HG02970 (cell line): ENCODE results near the gene C17orf107.
"Not testable (repeated sequence)": the region's sequence is repeated elsewhere in the genome, so short reads cannot be mapped to it uniquely, and the experiment has no call there.

Source experiments
- ATAC-seq: cut with Tn5 transposase; IDR thresholded peaks from one replicate; pipeline ENCODE4 v1.9.1; 2021; ENCODE audit warnings: mild to moderate bottlenecking, moderate library complexity, moderate number of reproducible peaks; ENCODE audit not compliant: unreplicated experiment, low FRiP score

C17orf107 gene

DNA sequence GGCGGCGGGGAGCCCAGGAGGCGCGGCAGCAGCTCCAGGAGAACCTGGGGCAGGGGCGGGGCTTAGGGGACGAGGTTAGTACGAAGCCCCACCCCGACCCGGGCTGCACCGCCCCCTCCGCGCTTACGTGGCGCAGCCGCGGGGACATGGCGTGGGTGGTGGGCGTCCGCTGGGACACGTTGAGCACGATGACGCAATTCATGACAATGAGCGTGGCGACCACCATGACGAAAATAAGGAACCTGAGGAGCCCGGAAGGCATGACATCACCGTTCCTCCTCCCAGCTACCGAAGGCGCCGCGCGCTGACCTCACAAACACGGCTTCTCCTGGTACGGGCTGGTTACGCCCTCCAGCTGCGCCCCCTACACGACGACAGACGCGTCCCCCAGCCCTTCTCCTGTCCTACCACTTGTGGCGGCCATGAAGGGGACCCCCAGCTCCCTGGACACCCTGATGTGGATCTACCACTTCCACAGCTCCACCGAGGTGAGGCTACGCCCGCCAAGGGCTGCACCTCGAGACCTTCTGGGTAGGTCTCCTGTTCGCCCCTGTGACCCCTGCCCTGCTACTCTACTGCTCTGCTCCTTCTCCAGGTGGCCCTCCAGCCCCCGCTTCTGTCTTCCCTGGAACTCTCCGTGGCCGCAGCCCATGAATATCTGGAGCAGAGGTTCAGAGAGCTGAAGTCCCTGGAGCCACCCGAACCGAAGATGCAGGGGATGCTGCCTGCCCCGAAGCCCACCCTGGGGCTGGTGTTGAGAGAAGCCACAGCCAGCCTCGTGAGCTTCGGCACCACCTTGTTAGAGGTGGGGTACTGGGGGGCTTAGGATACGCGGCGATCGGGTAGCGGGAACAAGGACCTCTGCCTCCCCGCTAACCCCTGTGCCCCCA, at the start of gene C17orf107:
Gene C17orf107 (plus strand): TSS at position 196 of the 890 bp plus-strand sequence. CDS start 227 bp downstream, at position 423.
- ATAC-seq, result no peak

DNA sequence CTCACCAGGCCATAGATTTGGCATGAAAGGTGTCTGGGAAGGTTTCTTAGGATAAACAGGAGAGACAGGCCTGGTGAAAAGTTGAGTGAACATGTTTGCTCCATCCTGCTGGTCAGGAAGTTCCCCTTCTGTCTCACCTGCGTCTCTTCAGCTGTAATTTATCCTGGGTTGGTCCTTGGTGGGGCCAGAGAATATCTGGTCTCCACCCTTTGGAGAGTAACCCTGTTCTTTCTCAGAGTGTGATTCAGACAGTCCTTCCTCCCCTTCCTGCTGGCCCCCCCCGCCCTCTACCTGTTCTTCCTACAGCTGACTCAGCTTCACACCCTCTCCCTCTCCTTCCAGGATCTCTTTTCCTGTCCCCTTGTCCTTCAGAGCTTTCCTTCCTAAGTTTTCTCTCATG, 49.1 kb upstream of the C17orf107 start:
- no peak for ATAC-seq

DNA sequence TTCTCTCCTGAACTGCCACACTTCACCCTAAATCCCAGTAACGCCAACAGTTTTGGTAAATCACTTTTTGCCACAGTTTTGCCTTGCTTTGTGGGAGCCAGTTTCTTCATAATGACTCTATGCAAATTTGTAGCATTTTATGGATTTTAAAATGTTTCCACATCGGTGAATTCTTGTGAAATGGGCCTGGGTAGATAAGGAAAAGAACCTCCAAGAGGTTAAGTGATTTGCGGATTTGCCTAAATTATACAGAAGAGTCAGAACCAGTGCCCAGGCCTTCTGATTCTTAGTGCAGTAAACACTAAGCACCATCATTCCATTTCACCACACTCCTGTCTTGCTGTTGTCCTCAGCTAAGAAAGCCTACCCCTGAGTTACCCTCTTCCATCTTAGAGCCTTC, 48.3 kb upstream of the C17orf107 start:
- ATAC-seq, result no peak

DNA sequence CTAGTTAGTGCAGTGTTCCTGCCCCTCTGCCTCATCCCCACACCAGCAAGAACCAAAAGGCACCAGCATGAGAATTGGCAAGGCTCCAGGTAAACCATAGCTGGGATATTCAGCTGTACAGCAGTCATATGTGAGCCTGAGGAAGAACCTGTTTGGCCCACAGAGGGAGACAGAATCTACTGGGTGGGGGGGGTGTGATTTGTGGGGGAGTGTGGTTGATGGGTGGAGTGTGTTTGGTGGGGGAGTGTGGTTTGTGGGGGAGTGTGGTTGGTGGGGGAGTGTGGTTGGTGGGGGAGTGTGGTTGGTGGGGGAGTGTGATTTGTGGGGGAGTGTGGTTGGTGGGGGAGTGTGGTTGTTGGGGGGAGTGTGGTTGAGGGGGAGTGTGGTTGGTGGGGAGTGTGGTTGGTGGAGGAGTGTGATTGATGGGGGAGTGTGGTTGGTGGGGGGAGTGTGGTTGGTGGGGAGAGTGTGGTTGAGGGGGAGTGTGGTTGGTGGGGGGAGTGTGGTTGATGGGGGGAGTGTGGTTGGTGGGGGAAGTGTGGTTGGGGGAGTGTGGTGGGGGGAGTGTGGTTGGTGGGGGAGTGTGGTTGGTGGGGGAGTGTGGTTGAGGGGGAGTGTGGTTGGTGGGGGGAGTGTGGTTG, 46.6 kb upstream of the C17orf107 start:
- ATAC-seq, result no peak

DNA sequence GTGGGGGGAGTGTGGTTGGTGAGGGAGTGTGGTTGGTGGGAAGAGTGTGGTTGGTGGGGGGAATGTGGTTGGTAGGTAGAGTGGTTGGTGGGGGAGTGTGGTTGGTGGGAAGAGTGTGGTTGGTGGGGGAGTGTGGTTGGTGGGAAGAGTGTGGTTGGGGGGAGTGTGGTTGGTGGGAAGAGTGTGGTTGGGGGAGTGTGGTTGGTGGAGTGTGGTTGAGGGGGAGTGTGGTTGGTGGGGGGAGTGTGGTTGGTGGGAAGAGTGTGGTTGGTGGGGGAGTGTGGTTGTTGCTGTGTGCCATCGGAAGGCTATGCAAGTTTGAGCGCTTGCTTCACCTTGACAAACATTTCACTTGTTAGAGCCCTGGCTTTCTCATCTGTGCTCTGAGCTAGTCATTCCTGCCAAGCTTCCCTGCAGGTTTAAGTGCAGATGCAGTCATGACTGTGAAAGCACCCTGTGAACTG, 46.1 kb upstream of the C17orf107 start:
- ATAC-seq, result no peak

DNA sequence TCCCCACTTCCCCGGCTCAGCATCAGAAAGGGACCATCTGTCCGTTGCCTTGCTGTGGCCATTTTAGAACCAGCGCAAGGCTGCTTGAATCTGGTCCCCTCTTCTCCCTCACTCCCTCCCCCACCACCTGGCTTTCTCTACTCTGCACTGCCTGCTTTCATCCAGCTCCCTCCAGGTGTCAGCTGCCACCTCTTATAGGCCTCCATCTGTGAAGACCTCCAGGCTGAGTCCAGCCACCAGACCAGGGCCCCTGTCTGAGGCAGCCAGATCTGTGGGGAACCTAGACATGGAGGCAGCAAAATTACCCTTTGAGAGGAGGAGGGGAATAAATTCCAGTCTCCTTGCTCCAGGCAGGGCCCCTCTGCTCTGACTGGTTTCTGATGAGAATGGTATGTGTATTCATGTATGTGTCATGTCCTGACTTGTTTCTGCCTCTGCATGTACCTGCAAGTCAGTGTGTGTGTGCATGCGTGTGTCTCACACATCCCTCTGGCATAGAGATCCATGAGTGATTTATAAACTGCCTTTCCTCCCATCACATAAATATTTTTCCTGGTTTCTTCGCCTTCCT, 45.1 kb upstream of the C17orf107 start:
- ATAC-seq, result no peak

DNA sequence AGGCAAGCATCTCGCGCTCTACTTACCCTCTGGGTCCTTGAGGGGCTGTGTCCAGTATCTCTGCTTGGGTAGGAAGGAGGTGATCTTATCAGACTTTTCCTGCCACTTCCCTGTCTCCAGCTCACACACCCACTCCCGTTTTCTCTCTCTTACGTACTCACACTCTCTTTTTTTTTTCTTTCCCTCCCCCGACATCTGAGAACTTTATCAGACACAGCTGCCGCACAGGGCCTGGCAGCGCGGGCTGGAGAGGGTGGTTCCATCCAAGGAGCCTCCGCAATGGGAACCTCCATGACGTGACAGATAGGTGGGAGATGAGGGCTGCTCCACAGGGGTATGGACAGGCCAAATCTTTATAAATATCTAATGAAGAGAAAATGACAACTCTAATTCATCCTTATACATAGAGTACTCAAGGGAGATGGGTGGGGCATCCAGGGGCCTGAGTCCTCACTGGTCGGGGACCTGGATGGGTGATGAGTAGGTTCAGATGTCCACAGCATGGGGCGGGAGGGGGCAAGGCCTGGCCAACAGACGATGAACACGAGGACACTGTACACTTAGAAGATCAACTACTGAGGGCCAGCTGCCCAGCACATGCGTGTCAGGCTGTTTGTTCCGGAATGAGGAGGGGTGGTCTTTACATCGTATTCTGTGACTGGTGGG, 42.9 kb upstream of the C17orf107 start:
- no peak for ATAC-seq

DNA sequence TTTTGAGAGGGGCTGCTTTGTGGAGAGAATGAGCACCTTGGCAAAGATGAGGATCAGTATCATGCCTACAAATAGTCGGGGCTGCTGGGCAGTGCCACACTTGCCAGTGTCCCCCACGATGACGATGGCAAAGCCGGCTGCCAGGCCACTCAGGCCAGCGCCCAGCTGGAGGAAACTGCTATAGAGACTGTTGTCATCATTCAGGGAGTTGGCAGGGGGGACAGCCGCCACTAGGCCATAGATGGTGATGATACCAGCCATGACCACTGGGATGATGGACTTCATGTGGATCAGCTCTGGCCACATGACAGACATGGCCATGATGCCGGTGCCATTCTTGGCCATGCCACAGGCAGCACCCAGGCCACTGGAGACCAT, 42.4 kb upstream of the C17orf107 start:
- ATAC-seq, result no peak

DNA sequence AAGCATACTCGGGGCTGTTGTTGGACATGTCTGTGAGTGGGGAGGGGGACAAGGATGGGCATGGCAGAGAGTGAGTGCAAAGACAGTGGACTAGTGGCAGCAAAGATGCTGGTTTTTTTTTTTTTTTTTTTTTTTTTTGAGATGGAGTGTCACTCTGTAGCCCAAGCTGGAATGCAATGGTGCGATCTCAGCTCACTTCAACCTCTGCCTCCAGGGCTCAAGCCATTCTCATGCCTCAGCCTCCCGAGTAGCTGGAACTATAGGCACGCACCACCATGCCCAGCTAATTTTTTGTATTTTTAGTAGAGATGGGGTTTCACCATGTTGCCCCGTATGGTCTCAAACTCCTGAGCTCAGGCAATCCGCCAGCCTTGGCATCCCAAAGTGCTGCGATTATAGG, 42.0 kb upstream of the C17orf107 start:
- not testable (repeated sequence) for ATAC-seq

DNA sequence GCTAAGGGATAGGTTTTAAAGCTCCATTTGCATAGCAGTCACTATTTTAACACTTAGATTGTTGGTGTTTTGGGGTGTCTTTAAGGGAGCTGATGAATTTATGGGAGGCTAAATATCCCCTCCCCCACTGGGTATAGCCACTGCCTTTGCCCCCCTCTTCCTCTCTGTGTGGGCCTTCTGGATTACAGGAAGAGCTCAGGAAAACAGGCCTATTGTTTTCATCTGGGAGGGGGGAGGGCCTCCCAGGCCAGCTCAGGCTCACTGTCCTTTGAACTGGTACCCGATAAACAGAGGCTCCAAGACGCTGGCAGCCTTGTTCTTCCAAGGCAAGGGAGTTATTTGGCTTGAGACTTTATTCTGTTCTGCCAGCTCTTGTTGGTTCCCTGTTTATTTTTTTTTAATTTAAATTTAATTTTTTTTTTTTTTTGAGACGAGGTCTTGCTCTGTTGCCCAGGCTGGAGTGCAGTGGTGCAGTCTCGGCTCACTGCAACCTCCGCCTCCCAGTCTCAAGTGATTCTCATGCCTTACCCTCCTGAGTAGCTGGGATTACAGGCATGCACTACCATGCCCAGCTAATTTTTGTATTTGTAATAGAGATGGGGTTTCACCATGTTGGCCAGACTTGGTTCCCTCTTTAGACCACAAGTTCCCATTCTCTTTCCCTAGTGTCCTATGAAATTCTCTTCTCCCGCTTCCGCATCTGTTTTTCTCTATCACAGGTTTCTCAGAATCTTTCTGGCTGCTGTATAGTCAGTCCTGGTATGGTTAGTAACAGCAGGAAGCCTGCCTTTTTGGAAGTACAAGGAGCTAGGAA, 41.1 kb upstream of the C17orf107 start:
- no peak for ATAC-seq

DNA sequence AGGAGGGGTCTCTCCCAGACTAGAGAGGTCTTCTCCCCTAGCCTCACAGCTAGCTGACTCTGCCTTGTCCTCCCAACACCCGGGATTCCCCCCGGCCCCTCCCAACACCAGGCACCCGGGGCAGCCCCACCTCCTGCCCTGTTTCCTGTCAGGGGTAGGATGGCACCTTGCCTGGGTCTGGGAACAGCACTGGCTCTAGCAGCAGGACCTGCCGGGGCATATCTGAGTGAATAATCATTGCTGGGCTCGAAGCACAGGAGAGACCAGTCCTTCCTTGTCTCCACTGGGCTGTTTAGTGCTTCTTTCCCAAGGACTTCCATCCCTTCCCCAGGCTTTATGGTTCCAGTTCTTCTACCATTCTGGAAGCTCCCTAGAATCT, 40.5 kb upstream of the C17orf107 start:
- ATAC-seq, result no peak

DNA sequence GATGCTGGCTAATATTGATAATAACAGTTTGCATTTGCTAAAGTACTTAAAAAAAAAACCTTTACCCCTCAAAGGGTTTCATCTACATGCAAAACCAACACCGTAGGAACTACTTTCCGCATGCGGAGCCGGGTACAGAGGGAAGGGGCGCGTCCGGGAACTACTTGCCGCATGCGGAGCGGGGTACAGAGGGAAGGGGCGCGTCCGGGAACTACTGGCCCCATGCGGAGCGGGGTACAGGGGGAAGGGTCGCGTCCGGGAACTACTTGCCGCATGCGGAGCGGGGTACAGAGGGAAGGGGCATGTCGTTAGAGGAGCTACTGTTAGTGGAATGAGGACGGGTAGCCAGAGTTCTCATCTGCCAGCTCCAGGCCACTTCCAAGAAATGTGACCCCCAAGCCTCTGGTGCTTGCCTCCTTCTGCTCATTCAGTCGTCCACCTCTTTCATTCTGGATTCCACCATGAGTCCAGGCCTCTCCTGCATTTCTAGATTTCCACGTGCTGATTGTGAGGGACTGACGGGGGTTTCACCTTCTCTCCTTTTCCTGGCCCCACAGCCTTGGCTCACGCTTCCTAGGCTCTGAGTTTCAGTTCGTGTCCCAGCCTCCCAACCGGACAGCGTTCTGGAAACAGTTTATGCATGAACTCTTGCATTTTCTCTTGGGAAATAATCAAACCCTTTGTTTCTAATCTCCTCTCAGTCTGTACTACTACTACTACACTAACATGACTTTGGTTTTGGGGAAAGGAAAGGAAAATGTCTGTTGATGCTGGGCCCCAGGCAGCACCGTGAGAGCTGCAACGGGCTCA, 39.3 kb upstream of the C17orf107 start:
- ATAC-seq, result no peak

DNA sequence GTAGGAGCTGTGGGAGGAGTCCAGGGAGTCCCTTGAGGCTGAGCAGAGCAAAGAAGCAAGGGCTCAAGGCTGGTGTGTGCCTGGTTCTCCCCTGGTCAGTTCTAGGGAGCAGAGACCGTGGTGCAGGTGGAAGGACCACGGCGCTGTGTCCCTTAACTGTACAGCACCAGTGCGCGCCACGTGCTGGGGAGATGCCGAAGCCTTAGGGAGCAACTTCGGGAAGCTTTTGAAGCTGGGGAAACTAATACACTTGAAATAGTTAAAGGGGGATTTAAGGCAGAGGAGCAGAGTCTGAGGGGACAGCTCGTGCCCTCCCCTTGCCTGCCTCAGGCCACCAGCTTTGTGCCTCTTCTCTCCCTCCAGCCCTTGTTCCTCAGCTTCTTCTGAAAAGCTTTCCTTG, 38.7 kb upstream of the C17orf107 start:
- ATAC-seq, result no peak

DNA sequence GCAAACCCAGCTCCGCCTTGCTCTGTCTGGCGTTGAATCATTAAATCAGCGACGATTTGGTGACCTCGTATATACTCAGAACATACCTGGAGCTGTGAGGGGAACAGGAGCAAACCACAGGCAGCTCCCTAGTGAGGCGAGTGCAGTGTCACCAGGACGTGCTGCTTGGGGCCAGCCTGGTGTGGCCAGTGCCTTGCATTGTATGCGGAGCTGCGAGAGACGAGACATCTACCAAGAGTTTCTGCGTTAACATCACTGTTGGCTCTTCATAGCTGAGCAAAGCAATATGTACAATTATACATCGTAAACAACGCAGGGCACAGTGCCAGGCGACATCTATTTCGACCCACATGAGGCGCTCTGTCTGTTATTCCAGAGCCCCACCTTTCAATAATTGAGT, 38.3 kb upstream of the C17orf107 start:
- no peak for ATAC-seq

DNA sequence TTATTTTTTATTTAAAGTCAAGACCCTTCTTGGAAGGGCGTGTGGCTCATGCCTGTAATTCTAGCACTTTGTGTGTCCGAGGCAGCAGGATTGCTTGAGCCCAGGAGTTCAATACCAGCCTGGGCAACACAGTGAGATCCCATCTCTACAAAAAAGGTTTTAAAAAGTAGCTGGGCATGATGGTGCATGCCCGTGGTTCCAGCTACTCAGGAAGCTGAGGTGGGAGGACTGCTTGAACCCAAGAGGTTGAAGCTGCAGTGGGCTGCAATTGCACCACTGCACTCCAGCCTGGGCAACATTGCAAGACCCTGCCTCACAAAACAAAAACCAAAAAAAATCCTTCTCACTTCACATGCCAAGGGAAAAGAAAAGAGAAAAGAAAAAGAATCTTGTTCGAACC, 36.6 kb upstream of the C17orf107 start:
- no peak for ATAC-seq

DNA sequence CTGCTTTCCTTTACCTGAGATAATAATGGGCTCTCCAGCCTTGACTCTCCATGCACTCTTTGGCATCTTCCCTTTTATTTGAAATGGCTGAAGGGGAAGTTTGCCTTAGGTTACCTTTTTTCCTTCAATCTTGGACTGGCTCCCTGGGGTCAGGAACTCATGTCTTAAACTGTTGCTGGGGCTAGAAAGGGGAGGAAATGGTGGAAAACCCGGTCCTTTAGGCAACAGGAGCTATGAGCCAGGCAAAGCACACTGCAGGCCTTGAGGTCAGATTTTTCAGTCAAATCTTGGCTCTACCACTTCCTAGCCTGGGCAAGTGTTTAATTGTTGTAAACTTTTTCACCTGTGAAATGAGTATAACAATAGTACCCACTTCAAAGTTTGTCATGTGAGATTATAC, 36.0 kb upstream of the C17orf107 start:
- ATAC-seq, result no peak

DNA sequence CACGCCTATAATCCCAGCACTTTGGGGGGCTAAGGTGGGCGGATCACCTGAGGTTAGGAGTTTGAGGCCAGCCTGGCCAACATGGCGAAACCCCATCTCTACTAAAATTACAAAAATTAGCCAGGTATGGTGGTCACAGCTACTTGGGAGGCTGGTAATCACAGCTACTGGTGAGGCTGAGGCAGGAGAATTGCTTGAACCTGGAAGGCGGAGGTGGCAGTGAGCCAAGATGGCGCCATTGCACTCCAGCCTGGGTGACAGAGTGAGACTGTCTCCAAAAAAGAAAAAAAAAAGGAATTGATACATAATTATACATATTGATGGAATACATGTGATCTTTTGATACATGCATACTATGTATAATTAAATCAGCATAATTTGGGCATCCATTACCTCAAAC, 31.8 kb upstream of the C17orf107 start:
- ATAC-seq, result not testable (repeated sequence)

DNA sequence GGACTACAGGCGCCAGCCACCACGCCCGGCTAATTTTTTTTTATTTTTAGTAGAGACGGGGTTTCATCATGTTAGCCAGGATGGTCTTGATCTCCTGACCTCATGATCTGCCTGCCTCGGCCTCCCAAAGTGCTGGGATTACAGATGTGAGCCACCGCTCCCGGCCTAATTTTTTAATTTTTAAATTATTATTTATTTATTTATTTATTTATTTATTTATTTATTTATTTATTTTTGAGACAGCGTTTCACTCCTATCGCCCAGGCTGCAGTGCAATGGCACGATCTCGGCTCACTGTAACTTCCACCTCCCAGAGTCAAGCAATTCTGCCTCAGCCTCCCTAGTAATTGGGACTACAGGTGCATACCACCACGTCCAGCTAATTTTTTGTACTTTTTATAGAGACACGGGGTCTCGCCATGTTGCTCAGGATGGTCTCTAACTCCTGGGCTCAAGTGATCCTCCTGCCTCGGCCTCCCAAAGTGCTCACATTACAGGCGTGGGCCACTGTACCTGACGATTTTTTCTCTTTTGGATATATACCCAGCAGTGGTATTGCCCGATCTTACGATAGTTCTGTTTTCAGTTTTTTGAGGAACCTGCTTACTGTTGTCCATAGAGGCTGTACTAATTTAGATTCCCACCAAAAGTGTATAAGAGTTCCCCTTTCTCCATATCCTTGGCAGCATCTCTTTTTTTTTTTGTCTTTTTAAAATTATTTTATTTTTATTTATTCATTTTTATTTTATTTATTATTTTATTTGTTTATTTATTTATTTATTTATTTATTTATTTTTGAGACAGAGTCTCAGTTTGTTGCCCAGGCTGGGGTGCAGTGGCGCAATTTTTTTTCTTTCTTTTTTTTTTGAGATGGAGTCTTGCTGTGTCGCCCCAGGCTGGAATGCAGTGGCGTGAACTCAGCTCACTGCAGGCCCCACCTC, 30.0 kb upstream of the C17orf107 start:
- ATAC-seq, result not testable (repeated sequence)
